IPS DF 6.9 (cell line): Measurements from ENCODE around the gene PPM1E.
"Not testable (repeated sequence)": the region's sequence is repeated elsewhere in the genome, so short reads cannot be mapped to it uniquely, and the experiment has no call there.

Source experiments
- DNase-seq: peaks from one replicate; pipeline ENCODE4 v3.0.0-alpha.2; 2013; ENCODE audit warnings: low read depth, low spot score
- H3K27ac ChIP-seq: one replicate; pipeline ENCODE4 v1.5.1; 2013; ENCODE audit warnings: low read length, control low read depth
- H3K27me3 ChIP-seq: 2 replicates; pipeline ENCODE4 v1.6.1; 2013; ENCODE audit warnings: mild to moderate bottlenecking, low read length; ENCODE audit not compliant: control insufficient read depth, insufficient read depth
- H3K36me3 ChIP-seq: 2 replicates; pipeline ENCODE4 v1.6.1; 2013; ENCODE audit warnings: low read length; ENCODE audit not compliant: control insufficient read depth, insufficient read depth
- H3K4me1 ChIP-seq: 2 replicates; pipeline ENCODE4 v1.6.1; 2013; ENCODE audit warnings: low read length; ENCODE audit not compliant: control insufficient read depth, insufficient read depth
- H3K4me3 ChIP-seq: 2 replicates; pipeline ENCODE4 v1.5.1; 2013; ENCODE audit warnings: mild to moderate bottlenecking, low read length
- H3K9me3 ChIP-seq: 2 replicates; pipeline ENCODE4 v1.6.1; 2013; ENCODE audit warnings: low read length, inconsistent platforms; ENCODE audit not compliant: control insufficient read depth, insufficient read depth
- WGBS: extraction: QIAGEN DNeasy Blood & Tissue Kit; methylation state at CpG from one replicate; pipeline ENCODE4 v1.1.7; 2013; ENCODE audit warnings: mixed read lengths, missing lambda C conversion rate; ENCODE audit not compliant: insufficient read length, insufficient coverage; 5-methylcytosine and 5-hydroxymethylcytosine counted together

Gene PPM1E

GRCh38 chr17:58837699-58838098 lies 82.0 kb downstream of the PPM1E start:
- H3K4me3 ChIP-seq: no peak overlapping the region
- no CpG with 5 or more reads among the region's 5 CpGs for WGBS
- no peaks in the 10 kb centered on the region for H3K36me3 ChIP-seq
- H3K27ac ChIP-seq: no peak overlapping the region
- H3K9me3 ChIP-seq: no peaks in the 10 kb centered on the region
- DNase-seq: no peak
- no peaks in the 10 kb centered on the region for H3K4me1 ChIP-seq
- no peaks in the 10 kb centered on the region for H3K27me3 ChIP-seq

- no CpG with 5 or more reads among the region's 4 CpGs for WGBS
- Histone ChIP-seq H3K9me3 (no peaks in the 10 kb centered on the region), H3K27ac (no peak overlapping the region), H3K4me1 (no peaks in the 10 kb centered on the region), H3K4me3 (no peak overlapping the region), H3K27me3 (no peaks in the 10 kb centered on the region), H3K36me3 (no peaks in the 10 kb centered on the region)
- no peak for DNase-seq
Observed at GRCh38 chr17:58840820-58841612, 85.4 kb downstream of the PPM1E start.

DNA sequence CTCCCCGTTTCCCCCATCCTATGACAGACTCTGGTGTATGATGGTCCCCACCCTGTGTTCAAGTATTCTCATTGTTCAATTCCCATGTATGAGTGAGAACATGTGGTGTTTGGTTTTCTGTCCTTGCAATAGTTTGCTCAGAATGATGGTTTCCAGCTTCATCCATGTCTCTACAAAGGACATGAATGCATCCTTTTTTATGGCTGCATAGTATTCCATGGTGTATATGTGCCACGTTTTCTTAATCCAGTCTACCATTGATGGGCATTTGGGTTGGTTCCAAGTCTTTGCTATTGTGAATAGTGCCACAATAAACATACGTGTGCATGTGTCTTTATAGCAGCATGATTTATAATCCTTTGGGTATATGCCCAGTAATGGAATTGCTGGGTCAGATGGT lies 90.8 kb downstream of the PPM1E start:
- not testable (repeated sequence) for H3K27ac ChIP-seq, H3K36me3 ChIP-seq
- no CpG with 5 or more reads among the region's 3 CpGs for whole genome bisulfite sequencing

GRCh38 chr17:58850106-58850505 lies 94.5 kb downstream of the PPM1E start:
- not testable (repeated sequence) for H3K27ac ChIP-seq, H3K27me3 ChIP-seq, H3K4me1 ChIP-seq, H3K36me3 ChIP-seq, H3K9me3 ChIP-seq, DNase-seq, H3K4me3 ChIP-seq
- WGBS: no CpG with 5 or more reads among the region's 2 CpGs

More for the DNA sequence above, 90.8 kb downstream of the PPM1E start:
- H3K4me3 ChIP-seq, H3K9me3 ChIP-seq, H3K27me3 ChIP-seq, H3K4me1 ChIP-seq, DNase-seq: not testable (repeated sequence)

- Histone ChIP-seq H3K9me3 (no peaks in the 10 kb centered on the region), H3K36me3 (no peaks in the 10 kb centered on the region), H3K4me3 (no peak overlapping the region), H3K27ac (no peak overlapping the region), H3K27me3 (no peaks in the 10 kb centered on the region), H3K4me1 (no peaks in the 10 kb centered on the region; the same call in 1 of the 2 replicates)
- DNase-seq: no peak
- WGBS: no CpG with 5 or more reads among the region's 6 CpGs
Observed at GRCh38 chr17:58865301-58865700, 109.6 kb downstream of the PPM1E start.

DNA sequence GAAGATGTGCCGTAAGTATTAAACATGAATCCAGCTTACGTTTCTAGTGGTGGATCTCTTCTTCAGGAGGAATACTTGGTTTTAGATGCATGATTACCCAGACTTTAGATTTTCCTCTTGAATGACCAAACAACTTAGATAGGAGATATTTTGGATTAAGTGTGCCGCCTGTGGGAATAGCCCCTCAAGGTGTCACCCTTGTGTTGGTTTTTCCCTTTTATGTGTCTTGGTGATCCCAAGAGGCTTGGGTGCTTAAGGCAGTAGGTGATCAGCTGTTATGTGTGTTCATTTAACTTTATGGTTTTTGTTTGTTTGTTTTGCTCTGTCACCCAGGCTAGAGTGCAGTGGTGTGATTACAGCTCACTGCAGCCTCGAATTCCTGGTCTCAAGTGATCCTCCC lies 115.1 kb downstream of the PPM1E start:
- H3K9me3 ChIP-seq: no peaks in the 10 kb centered on the region
- no peak overlapping the region for H3K27ac ChIP-seq
- H3K4me3 ChIP-seq: no peak overlapping the region
- no peak for DNase-seq
- H3K4me1 ChIP-seq: no peaks in the 10 kb centered on the region
- no peaks in the 10 kb centered on the region for H3K36me3 ChIP-seq
- no peaks in the 10 kb centered on the region for H3K27me3 ChIP-seq
- no CpG with 5 or more reads among the region's 4 CpGs for WGBS

DNA sequence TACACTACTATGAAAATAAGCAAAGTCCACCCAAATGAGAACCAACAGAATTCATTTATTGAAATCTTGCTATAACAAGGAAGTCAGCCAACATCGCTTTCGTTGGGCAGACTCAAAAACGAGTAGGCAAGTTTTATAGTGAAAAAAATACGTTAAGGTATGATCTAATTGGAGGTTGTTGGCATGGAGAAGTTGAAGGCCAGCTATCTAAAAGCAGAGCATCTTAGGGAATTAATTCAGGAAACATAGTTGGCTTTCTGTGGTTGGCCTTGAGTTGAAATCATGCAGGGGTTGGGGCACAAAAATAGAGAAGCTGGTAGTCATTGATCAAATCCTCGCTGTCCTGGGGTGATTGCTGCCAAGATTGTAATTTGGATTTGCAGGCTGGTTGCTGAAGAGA lies 118.3 kb downstream of the PPM1E start:
- no peak overlapping the region for H3K4me3 ChIP-seq
- no peaks in the 10 kb centered on the region for H3K36me3 ChIP-seq
- H3K27ac ChIP-seq: no peak overlapping the region
- no peaks in the 10 kb centered on the region for H3K27me3 ChIP-seq
- 100% methylated on average over 1 of the region's 5 CpGs for whole genome bisulfite sequencing
- H3K9me3 ChIP-seq: no peaks in the 10 kb centered on the region
- H3K4me1 ChIP-seq: no peaks in the 10 kb centered on the region
- DNase-seq: no peak

DNA sequence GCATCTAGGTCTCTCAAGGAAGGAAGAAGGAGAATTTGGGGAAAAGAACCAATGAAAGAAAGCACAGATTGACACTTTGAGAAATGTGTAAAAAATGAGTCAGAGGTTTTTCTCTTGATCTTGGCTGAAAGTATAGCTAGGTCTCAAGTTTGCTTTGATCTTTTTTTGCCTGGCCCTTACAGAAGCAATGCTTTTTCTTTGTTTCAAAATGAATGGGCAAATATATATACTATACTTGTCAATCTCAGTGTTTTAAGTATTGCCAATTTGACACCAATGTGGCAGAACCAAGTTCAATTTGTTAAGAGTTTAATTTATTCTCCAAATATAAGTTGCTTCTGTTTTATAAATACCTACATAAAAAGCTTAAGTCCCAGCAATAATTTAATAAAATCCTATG lies 119.6 kb downstream of the PPM1E start:
- no peaks in the 10 kb centered on the region for H3K36me3 ChIP-seq

GRCh38 chr17:58884161-58884560 lies 128.5 kb downstream of the PPM1E start:
- Histone ChIP-seq H3K27ac (no peak overlapping the region), H3K36me3 (no peaks in the 10 kb centered on the region), H3K4me1 (no peaks in the 10 kb centered on the region), H3K27me3 (no peaks in the 10 kb centered on the region), H3K9me3 (no peaks in the 10 kb centered on the region), H3K4me3 (no peak overlapping the region)
- DNase-seq: no peak
- WGBS: no CpG with 5 or more reads among the region's 1 CpG

More for the DNA sequence above, 119.6 kb downstream of the PPM1E start:
- no peaks in the 10 kb centered on the region for H3K4me1 ChIP-seq
- no peaks in the 10 kb centered on the region for H3K9me3 ChIP-seq
- DNase-seq: no peak
- H3K27ac ChIP-seq: no peak overlapping the region
- no peaks in the 10 kb centered on the region for H3K27me3 ChIP-seq
- no peak overlapping the region for H3K4me3 ChIP-seq

DNA sequence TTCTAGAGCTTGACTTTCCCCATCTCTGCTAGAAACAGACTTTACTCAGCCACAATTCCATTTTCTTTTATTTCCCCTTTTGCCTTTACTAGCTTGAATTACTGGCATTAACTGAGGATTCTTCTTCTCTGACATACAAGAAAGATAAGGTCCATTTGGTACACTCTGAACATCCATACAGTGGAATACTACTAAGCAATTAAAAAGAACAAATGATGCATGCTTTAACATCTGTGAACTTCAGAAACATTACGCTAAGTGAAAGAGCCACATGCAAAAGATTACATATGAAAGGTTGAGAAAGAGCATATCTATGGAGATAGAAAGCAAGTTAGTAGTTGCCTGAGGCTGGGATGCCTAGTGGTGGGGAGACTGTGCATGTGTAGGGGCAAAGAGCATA lies 130.9 kb downstream of the PPM1E start:
- no peak overlapping the region for H3K4me3 ChIP-seq
- H3K36me3 ChIP-seq: no peaks in the 10 kb centered on the region
- H3K9me3 ChIP-seq: no peaks in the 10 kb centered on the region
- WGBS: no CpG with 5 or more reads among the region's 1 CpG
- no peak for DNase-seq
- H3K27me3 ChIP-seq: no peaks in the 10 kb centered on the region
- no peaks in the 10 kb centered on the region for H3K4me1 ChIP-seq
- no peak overlapping the region for H3K27ac ChIP-seq

DNA sequence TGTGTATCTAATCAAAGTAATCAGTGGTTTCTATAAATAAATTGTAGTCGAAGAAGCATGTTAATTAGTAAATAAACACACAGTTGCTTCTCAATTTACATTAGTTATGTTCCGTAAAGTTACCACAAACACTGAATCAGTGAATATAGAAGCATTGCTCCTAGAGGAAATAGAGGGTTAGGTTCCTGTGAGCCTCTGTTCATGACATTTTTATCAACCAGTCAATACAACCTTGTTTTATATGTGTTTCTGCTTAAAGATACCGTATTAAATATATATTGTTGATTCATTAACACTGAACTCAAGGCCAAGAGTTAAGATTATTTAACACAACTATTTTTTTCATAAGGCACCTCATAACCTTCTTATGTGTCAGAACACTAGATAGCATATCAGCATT lies 134.3 kb downstream of the PPM1E start:
- H3K36me3 ChIP-seq: no peaks in the 10 kb centered on the region
- no peaks in the 10 kb centered on the region for H3K27me3 ChIP-seq
- H3K4me1 ChIP-seq: no peaks in the 10 kb centered on the region
- no peak for DNase-seq
- no CpG with 5 or more reads among the region's 3 CpGs for WGBS
- no peak overlapping the region for H3K4me3 ChIP-seq
- no peaks in the 10 kb centered on the region for H3K9me3 ChIP-seq
- H3K27ac ChIP-seq: no peak overlapping the region
